Activated gamma-delta T cell (primary cell): ENCODE results near the gene SLC30A5.
A peak's percentile ranks its signal among the peaks of the same experiment; 100 is the strongest.
"Not testable (repeated sequence)": the region's sequence is repeated elsewhere in the genome, so short reads cannot be mapped to it uniquely, and the experiment has no call there.

Experiments
- DNase-seq: peaks from one replicate; lab custom pipeline; 2025; lab: John Stamatoyannopoulos, UW

Gene SLC30A5

GRCh38 chr5:69105996-69106906 is 12.4 kb downstream of the SLC30A5 start:
- DNase-seq, result no peak

- DNase-seq, result not testable (repeated sequence)
Measured at GRCh38 chr5:69108367-69108766, 14.6 kb downstream of the SLC30A5 start.

- no peak for DNase-seq
Measured at GRCh38 chr5:69113851-69114250, 20.0 kb downstream of the SLC30A5 start.

GRCh38 chr5:69115526-69115925 is 21.7 kb downstream of the SLC30A5 start:
- no peak for DNase-seq

GRCh38 chr5:69129413-69129812 is 35.6 kb downstream of the SLC30A5 start:
- no peak for DNase-seq

- no peak for DNase-seq
Measured at GRCh38 chr5:69130241-69130640, 36.4 kb downstream of the SLC30A5 start.

- no peak for DNase-seq
Measured at GRCh38 chr5:69131304-69131703, 37.5 kb downstream of the SLC30A5 start.

- DNase-seq, result no peak
Measured at GRCh38 chr5:69134126-69134525, 40.3 kb downstream of the SLC30A5 start.

- no peak for DNase-seq
Measured at GRCh38 chr5:69136293-69136692, 42.5 kb downstream of the SLC30A5 start.

GRCh38 chr5:69137208-69137607 is 43.4 kb downstream of the SLC30A5 start:
- DNase-seq, result not testable (repeated sequence)

- no peak for DNase-seq
Measured at GRCh38 chr5:69137807-69138206, 44.0 kb downstream of the SLC30A5 start.

GRCh38 chr5:69138766-69139165 is 45.0 kb downstream of the SLC30A5 start:
- DNase-seq, result no peak

- DNase-seq, result not testable (repeated sequence)
Measured at GRCh38 chr5:69140239-69140638, 46.4 kb downstream of the SLC30A5 start.

- no peak for DNase-seq
Measured at GRCh38 chr5:69140827-69141226, 47.0 kb downstream of the SLC30A5 start.

GRCh38 chr5:69148576-69148975 is 54.8 kb downstream of the SLC30A5 start:
- DNase-seq, result not testable (repeated sequence)

GRCh38 chr5:69148981-69149675 is 55.3 kb downstream of the SLC30A5 start:
- DNase-seq, result no peak

GRCh38 chr5:69149676-69150010 is 55.8 kb downstream of the SLC30A5 start:
- DNase-seq, result no peak

- DNase-seq, result no peak
Measured at GRCh38 chr5:69152731-69153130, 58.9 kb downstream of the SLC30A5 start.

- DNase-seq, result no peak
Measured at GRCh38 chr5:69156456-69156855, 62.6 kb downstream of the SLC30A5 start.

GRCh38 chr5:69158039-69158438 is 64.2 kb downstream of the SLC30A5 start:
- DNase-seq, result no peak

GRCh38 chr5:69160651-69161050 is 66.8 kb downstream of the SLC30A5 start:
- no peak for DNase-seq

GRCh38 chr5:69166686-69167492 is 73.1 kb downstream of the SLC30A5 start, which contains the start of gene CCNB1:
CCNB1 (plus strand) TSS chr5:69167150; CDS start chr5:69167263, 113 bp downstream.
- peak; percentile 92 for DNase-seq
